ENCODE measurements around the gene BTBD2. TPM values are rescaled to one million over a fixed set of nuclear protein-coding genes. Genes with fewer than 3 reads are reported as not detected.

BTBD2 gene
- total and polyA plus RNA-seq, 2 of the 8 experiments (the other 6 are each of a cell fraction or from before 2014, with no cell fraction given) = 91.7 to 92.3 TPM

DNA sequence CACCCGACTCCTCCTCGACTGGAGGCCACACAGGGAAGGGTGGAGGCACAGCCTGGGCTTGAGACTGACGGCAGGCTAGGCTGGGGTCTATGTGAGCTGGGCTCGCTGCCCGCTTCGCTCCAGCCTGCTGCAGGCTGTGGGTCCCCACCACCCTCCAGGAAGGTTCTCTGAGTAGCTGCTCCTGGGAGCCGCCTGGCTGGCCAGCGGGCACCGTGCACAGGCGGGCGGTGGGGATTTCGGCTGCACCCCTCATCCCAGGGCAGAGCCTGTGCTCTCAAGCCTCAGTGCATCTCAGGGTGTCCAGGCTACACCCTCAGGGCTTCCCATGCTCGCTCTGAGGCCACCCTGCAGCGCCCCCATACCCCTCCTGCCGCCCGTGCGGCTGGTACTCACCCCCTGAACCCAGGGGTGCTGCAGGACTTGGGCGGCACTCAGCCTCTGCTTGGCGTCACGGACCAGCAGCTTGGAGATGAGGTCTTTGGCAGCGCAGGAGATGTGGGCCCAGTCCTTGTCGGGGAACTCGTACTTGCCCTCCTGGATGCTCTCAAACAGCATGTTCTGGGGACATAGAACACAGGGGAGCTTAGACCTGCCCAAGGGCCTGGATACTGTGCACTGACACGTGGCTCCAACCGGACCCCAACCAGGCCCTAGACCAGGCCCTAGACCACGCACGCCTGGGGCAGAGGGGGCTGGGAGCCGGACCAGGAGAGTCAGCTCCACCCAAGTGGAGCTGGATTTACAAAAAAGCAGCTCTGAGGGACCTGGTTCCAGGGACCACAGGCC, 25.3 kb upstream of the BTBD2 start:
- Histone ChIP-seq H3K9me3 (ENCODE audit: insufficient read depth in 2 of 2, low read depth in 1 of 2, low read length in 1 of 2) (peaks cover 4 to 6% of the 10 kb centered on the region in 2 experiments; a peak in 1 of 4 replicates), H3K4me2 (ENCODE audit: insufficient read depth in 1 of 2, low read depth in 2 of 2, low read length in 2 of 2) (no peak overlapping the region), H3K79me1 (ENCODE audit: low read depth, low read length) (peaks cover 7% of the 10 kb centered on the region), H2BK15ac (ENCODE audit: low read length) (peak overlapping the region; percentile 88; the same call in 1 of the 2 replicates), H4K20me1 (replicated peaks in 1 of 2; ENCODE audit: control insufficient read depth in 1 of 2, insufficient read depth in 2 of 2, low read length in 2 of 2) (peaks cover 3 to 28% of the 10 kb centered on the region in 2 experiments), H2AK5ac (ENCODE audit: low read depth, low read length) (peak overlapping the region; percentile 91; the same call in 1 of the 2 replicates), H3K4ac (replicated peaks; ENCODE audit: insufficient read length, low read depth, low read length) (no peak overlapping the region), H2AFZ (ENCODE audit: low read length) (no peak overlapping the region), H3K36me3 (ENCODE audit: control insufficient read depth in 2 of 4, insufficient read depth in 4 of 4, low read length in 3 of 4) (peaks cover 7 to 39% (median 29%) of the 10 kb centered on the region in 4 experiments), H3K23me2 (ENCODE audit: low read depth, low read length) (no peaks in the 10 kb centered on the region), H2BK120ac (replicated peaks; ENCODE audit: low read depth, low read length) (no peak overlapping the region), H3K79me2 (ENCODE audit: control insufficient read depth in 1 of 2, insufficient read depth in 2 of 2, low read length in 2 of 2) (peaks cover 0 to 5% of the 10 kb centered on the region in 2 experiments; a peak in 1 of 4 replicates), H4K91ac (replicated peaks; ENCODE audit: insufficient read length, low read length) (peak overlapping the region; percentile 80), H3K9ac (replicated peaks in 1 of 4; ENCODE audit: extremely low read depth in 1 of 4, low read depth in 3 of 4, low read length in 3 of 4) (peak overlapping the region in 2 of 4 experiments; percentile 58 to 74; a peak in 2 of 7 replicates), H2BK5ac (ENCODE audit: low read depth, low read length) (peak overlapping the region; percentile 88; the same call in 1 of the 2 replicates), H3K14ac (ENCODE audit: insufficient read length) (no peak overlapping the region), H4K5ac (ENCODE audit: insufficient read length, low read depth, low read length) (no peak overlapping the region), H3K18ac (ENCODE audit: extremely low read depth, low read length) (no peak overlapping the region), H4K8ac (ENCODE audit: extremely low read depth, insufficient read depth, low read length) (peak overlapping the region; percentile 96; the same call in 1 of the 2 replicates), H2BK20ac (ENCODE audit: low read length) (no peak overlapping the region), H3K27ac (ENCODE audit: low read depth, low read length) (peak overlapping the region; percentile 93), H3K23ac (ENCODE audit: insufficient read length) (no peak overlapping the region), H3K4me3 (ENCODE audit: extremely low read depth in 1 of 4, insufficient read depth in 2 of 4, low read depth in 3 of 4, low read length in 4 of 4) (0 out of 8 replicates have a peak overlapping the region, but pooled peaks of 1 of the 4 experiments have one; percentile 50), H3K4me1 (replicated peaks in 1 of 4; ENCODE audit: control insufficient read depth in 3 of 4, insufficient read depth in 4 of 4, low read length in 3 of 4) (peaks cover 0 to 19% (median 14%) of the 10 kb centered on the region in 4 experiments; a peak in 5 of 7 replicates), H2BK12ac (ENCODE audit: low read depth, low read length) (0 out of 2 replicates have a peak overlapping the region, but pooled peaks have one; percentile 9), H3K27me3 (replicated peaks in 1 of 4; ENCODE audit: control insufficient read depth in 3 of 4, extremely low read depth in 1 of 4, insufficient read depth in 3 of 4, low read length in 3 of 4) (no peaks in the 10 kb centered on the region), H3K56ac (replicated peaks; ENCODE audit: insufficient read length, low read depth, low read length) (no peak overlapping the region)
- WGBS, 2 experiments (ENCODE audit: extremely low coverage in 1 of 2, insufficient coverage in 1 of 2, insufficient read length in 1 of 2, insufficient replicate concordance in 2 of 2, low coverage in 1 of 2, low lambda C conversion rate in 2 of 2, missing lambda C conversion rate in 1 of 2) = 95% methylated on average over 22 of the region's 28 CpGs; no CpG with 5 or more reads in 1 of the 2 experiments
- no peak for FAIRE-seq
- POLR2A ChIA-PET (ENCODE audit: partially characterized antibody) = interaction anchor here (22.2 to 27.5 kb wide), 2 partner anchors 9 to 10 kb away, joined by 524 read pairs; partner anchors contain the start of gene MKNK2
- no peak for DNase-seq (ENCODE audit: low read depth in 1 of 2, low spot score in 2 of 2)
- CTCF ChIA-PET (ENCODE audit: partially characterized antibody) = interaction anchor here (0.9 to 1.3 kb wide), 3 partner anchors 9 to 21 kb away, joined by 3 to 7 read pairs (median 5); no protein-coding TSS in a partner anchor
- no peak for TF ChIP-seq BCL11A (IDR thresholded peaks at IDR 0.05; ENCODE audit: low read depth in 2 of 2, low read length in 2 of 2)
- no peak for TF ChIP-seq SUZ12 (IDR thresholded peaks at IDR 0.05; ENCODE audit: low read length)
- TF ChIP-seq FOSL1 (IDR thresholded peaks at IDR 0.05; ENCODE audit: insufficient read depth, low read depth, low read length) = no peak
